ENCODE data around the gene KIAA1217.

Gene KIAA1217

GRCh38 chr10:24231200-24231599 is 22.3 kb downstream of the KIAA1217 start:
- no peak for TF ChIP-seq FOXP2 (optimal IDR thresholded peaks at IDR 0.05; ENCODE audit: borderline replicate concordance, extremely low read depth, extremely low read length, insufficient read depth)
- no peak for TF ChIP-seq REST (IDR thresholded peaks at IDR 0.05; ENCODE audit: insufficient read depth in 1 of 2, low read depth in 2 of 2, low read length in 2 of 2)
- no peak for TF ChIP-seq POLR2AphosphoS5 (IDR thresholded peaks at IDR 0.05; ENCODE audit: low read depth, low read length)
- TF ChIP-seq TAF1 (IDR thresholded peaks at IDR 0.05; ENCODE audit: borderline replicate concordance, insufficient read depth, low read length): no peak
- no peak for TF ChIP-seq SIN3A (IDR thresholded peaks at IDR 0.05; ENCODE audit: borderline replicate concordance, insufficient read depth, low read length)

GRCh38 chr10:24234784-24235183 is 25.8 kb downstream of the KIAA1217 start:
- TF ChIP-seq SIN3A (IDR thresholded peaks at IDR 0.05; ENCODE audit: borderline replicate concordance, insufficient read depth, low read length): no peak
- TF ChIP-seq POLR2AphosphoS5 (IDR thresholded peaks at IDR 0.05; ENCODE audit: low read depth, low read length): no peak
- no peak for TF ChIP-seq FOXP2 (optimal IDR thresholded peaks at IDR 0.05; ENCODE audit: borderline replicate concordance, extremely low read depth, extremely low read length, insufficient read depth)
- TF ChIP-seq TAF1 (IDR thresholded peaks at IDR 0.05; ENCODE audit: borderline replicate concordance, insufficient read depth, low read length): no peak
- TF ChIP-seq REST (IDR thresholded peaks at IDR 0.05; ENCODE audit: insufficient read depth in 1 of 2, low read depth in 2 of 2, low read length in 2 of 2): no peak

- no peak for TF ChIP-seq FOXP2 (optimal IDR thresholded peaks at IDR 0.05; ENCODE audit: borderline replicate concordance, extremely low read depth, extremely low read length, insufficient read depth)
- no peak for TF ChIP-seq POLR2AphosphoS5 (IDR thresholded peaks at IDR 0.05; ENCODE audit: low read depth, low read length)
- TF ChIP-seq SIN3A (IDR thresholded peaks at IDR 0.05; ENCODE audit: borderline replicate concordance, insufficient read depth, low read length): no peak
- no peak for TF ChIP-seq REST (IDR thresholded peaks at IDR 0.05; ENCODE audit: insufficient read depth in 1 of 2, low read depth in 2 of 2, low read length in 2 of 2)
- no peak for TF ChIP-seq TAF1 (IDR thresholded peaks at IDR 0.05; ENCODE audit: borderline replicate concordance, insufficient read depth, low read length)
Measured at GRCh38 chr10:24235471-24235870, 26.5 kb downstream of the KIAA1217 start.

- no peak for TF ChIP-seq POLR2AphosphoS5 (IDR thresholded peaks at IDR 0.05; ENCODE audit: low read depth, low read length)
- no peak for TF ChIP-seq SIN3A (IDR thresholded peaks at IDR 0.05; ENCODE audit: borderline replicate concordance, insufficient read depth, low read length)
- TF ChIP-seq REST (IDR thresholded peaks at IDR 0.05; ENCODE audit: insufficient read depth in 1 of 2, low read depth in 2 of 2, low read length in 2 of 2): no peak
- TF ChIP-seq TAF1 (IDR thresholded peaks at IDR 0.05; ENCODE audit: borderline replicate concordance, insufficient read depth, low read length): no peak
- no peak for TF ChIP-seq FOXP2 (optimal IDR thresholded peaks at IDR 0.05; ENCODE audit: borderline replicate concordance, extremely low read depth, extremely low read length, insufficient read depth)
Measured at GRCh38 chr10:24237801-24238395, 29.0 kb downstream of the KIAA1217 start.

Data from PFSK-1 (cell line).